Stimulated activated CD8-positive, alpha-beta memory T cell treated with anti-CD3 and anti-CD28 coated beads, Interleukin-7, amount 100 ng/mL, for 4 hours (primary cell): ENCODE results near the gene PRMT7.

Source experiments
- DNase-seq, 2 donors: peaks; one replicate each; pipeline ENCODE4 v3.0.0-alpha.2; 2020; ENCODE audit warnings: low read depth in 2 of 2

The PRMT7 gene

GRCh38 chr16:68395167-68395786 lies 84.5 kb downstream of the PRMT7 start:
- DNase-seq, result no peak

GRCh38 chr16:68395815-68396214 lies 85.0 kb downstream of the PRMT7 start:
- DNase-seq, result no peak

- peak; percentile 13 to 31 for DNase-seq
Measured at GRCh38 chr16:68396481-68396880, 85.7 kb downstream of the PRMT7 start.

GRCh38 chr16:68397710-68398201 lies 86.9 kb downstream of the PRMT7 start:
- no peak for DNase-seq

- no peak for DNase-seq
Measured at GRCh38 chr16:68399456-68399855, 88.6 kb downstream of the PRMT7 start.

- no peak for DNase-seq
Measured at GRCh38 chr16:68400083-68400923, 89.5 kb downstream of the PRMT7 start.

GRCh38 chr16:68400924-68401460 lies 90.2 kb downstream of the PRMT7 start:
- DNase-seq, result no peak

- DNase-seq, result no peak
Measured at GRCh38 chr16:68401871-68402747, 91.3 kb downstream of the PRMT7 start.

- DNase-seq, result no peak
Measured at GRCh38 chr16:68402748-68403040, 91.9 kb downstream of the PRMT7 start.

- no peak for DNase-seq
Measured at GRCh38 chr16:68403177-68403576, 92.4 kb downstream of the PRMT7 start.

GRCh38 chr16:68403704-68404103 lies 92.9 kb downstream of the PRMT7 start:
- no peak for DNase-seq

GRCh38 chr16:68404736-68405345 lies 94.0 kb downstream of the PRMT7 start:
- no peak for DNase-seq

- DNase-seq, result no peak
Measured at GRCh38 chr16:68406458-68407152, 95.8 kb downstream of the PRMT7 start.
